Chondrocyte (in vitro differentiated cells): ENCODE measurements around the gene CCZ1. TPM values are rescaled to one million over a fixed set of nuclear protein-coding genes. Genes with fewer than 3 reads are reported as not detected.
"Not testable (repeated sequence)": the region's sequence is repeated elsewhere in the genome, so short reads cannot be mapped to it uniquely, and the experiment has no call there.

Source experiments
- DNase-seq: peaks from one replicate; pipeline ENCODE4 v3.0.0; 2021; ENCODE audit warnings: mixed read lengths, low spot score
- H3K27ac Mint-ChIP-seq: one replicate; pipeline ENCODE4 v1.8.0; 2021; ENCODE audit warnings: mild to moderate bottlenecking, moderate library complexity, mixed read lengths; ENCODE audit not compliant: unreplicated experiment
- H3K27me3 Mint-ChIP-seq: 2 replicates; pipeline ENCODE4 v1.8.0; 2021; ENCODE audit warnings: low read depth, mixed read lengths
- H3K36me3 Mint-ChIP-seq: 2 replicates; pipeline ENCODE4 v1.8.0; 2021; ENCODE audit warnings: low read depth, mixed read lengths
- H3K4me1 Mint-ChIP-seq: 2 replicates; pipeline ENCODE4 v1.8.0; 2021; ENCODE audit warnings: low read depth, mild to moderate bottlenecking, mixed read lengths
- H3K4me3 Mint-ChIP-seq: one replicate; pipeline ENCODE4 v1.8.0; 2021; ENCODE audit warnings: mild to moderate bottlenecking, moderate library complexity, mixed read lengths; ENCODE audit not compliant: unreplicated experiment
- H3K9me3 Mint-ChIP-seq: 2 replicates; pipeline ENCODE4 v1.8.0; 2021; ENCODE audit warnings: low read depth, mixed read lengths
- total RNA-seq: library from RNA; stranded (reverse); gene quantifications from 3 replicates; pipeline ENCODE4 v1.2.1, GENCODE V29; 2021
- TF ChIP-seq, protein P1 (sequence below): fragments of 200-600 bp; sonication (generic); IDR thresholded peaks from 2 replicates; pipeline ENCODE4 v1.5.0; 2021; ENCODE audit warnings: antibody characterized with exemption, mild to moderate bottlenecking, moderate library complexity

The CCZ1 gene
- total RNA-seq, 1 donor from 2014 or later, result 125 TPM

GRCh38 chr7:5867060-5867459 lies 31.5 kb upstream of the CCZ1 start:
- TF ChIP-seq, protein P1, sequence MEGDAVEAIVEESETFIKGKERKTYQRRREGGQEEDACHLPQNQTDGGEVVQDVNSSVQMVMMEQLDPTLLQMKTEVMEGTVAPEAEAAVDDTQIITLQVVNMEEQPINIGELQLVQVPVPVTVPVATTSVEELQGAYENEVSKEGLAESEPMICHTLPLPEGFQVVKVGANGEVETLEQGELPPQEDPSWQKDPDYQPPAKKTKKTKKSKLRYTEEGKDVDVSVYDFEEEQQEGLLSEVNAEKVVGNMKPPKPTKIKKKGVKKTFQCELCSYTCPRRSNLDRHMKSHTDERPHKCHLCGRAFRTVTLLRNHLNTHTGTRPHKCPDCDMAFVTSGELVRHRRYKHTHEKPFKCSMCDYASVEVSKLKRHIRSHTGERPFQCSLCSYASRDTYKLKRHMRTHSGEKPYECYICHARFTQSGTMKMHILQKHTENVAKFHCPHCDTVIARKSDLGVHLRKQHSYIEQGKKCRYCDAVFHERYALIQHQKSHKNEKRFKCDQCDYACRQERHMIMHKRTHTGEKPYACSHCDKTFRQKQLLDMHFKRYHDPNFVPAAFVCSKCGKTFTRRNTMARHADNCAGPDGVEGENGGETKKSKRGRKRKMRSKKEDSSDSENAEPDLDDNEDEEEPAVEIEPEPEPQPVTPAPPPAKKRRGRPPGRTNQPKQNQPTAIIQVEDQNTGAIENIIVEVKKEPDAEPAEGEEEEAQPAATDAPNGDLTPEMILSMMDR, result no peak
- Mint-ChIP-seq H3K36me3 (peaks cover 6% of the 10 kb centered on the region), H3K9me3 (peaks cover 4% of the 10 kb centered on the region), H3K27ac (no peak overlapping the region), H3K4me1 (no peaks in the 10 kb centered on the region), H3K27me3 (peaks cover 31% of the 10 kb centered on the region), H3K4me3 (no peak overlapping the region)
- no peak for DNase-seq

GRCh38 chr7:5868928-5869341 lies 29.6 kb upstream of the CCZ1 start:
- H3K36me3 Mint-ChIP-seq, H3K4me3 Mint-ChIP-seq, H3K4me1 Mint-ChIP-seq, DNase-seq, H3K27ac Mint-ChIP-seq, H3K9me3 Mint-ChIP-seq: not testable (repeated sequence)
- H3K27me3 Mint-ChIP-seq, result peaks cover 15% of the 10 kb centered on the region

DNA sequence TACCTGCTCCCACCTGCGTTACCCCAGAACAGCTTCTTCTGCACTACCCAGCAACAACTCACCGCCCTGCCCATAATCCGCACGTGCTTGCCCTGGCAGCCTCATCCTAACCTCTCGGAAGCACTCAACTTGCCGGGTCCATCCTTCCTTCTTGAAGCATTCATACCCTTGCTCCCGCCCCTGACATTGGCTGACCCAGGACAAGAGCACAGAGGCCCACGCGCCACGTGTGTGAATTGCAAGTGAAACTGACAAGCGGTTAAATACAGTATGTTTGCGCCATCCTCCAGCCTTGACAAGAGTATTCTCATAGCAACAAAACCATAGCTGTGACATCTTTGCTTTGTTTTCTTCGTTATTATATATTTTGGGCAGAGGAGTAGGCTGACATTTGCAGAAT lies 28.8 kb upstream of the CCZ1 start:
- H3K36me3 Mint-ChIP-seq, result peaks cover 6% of the 10 kb centered on the region
- no peak overlapping the region for H3K27ac Mint-ChIP-seq
- peaks cover 4% of the 10 kb centered on the region for H3K9me3 Mint-ChIP-seq
- TF ChIP-seq, protein P1, result no peak
- H3K4me1 Mint-ChIP-seq, result no peaks in the 10 kb centered on the region
- no peak for DNase-seq
- no peak overlapping the region for H3K4me3 Mint-ChIP-seq
- H3K27me3 Mint-ChIP-seq, result peaks cover 12% of the 10 kb centered on the region

- peaks cover 4% of the 10 kb centered on the region for H3K9me3 Mint-ChIP-seq
- DNase-seq, result no peak
- H3K27ac Mint-ChIP-seq, result no peak overlapping the region
- H3K4me3 Mint-ChIP-seq, result no peak overlapping the region
- peaks cover 6% of the 10 kb centered on the region for H3K36me3 Mint-ChIP-seq
- H3K27me3 Mint-ChIP-seq, result peaks cover 10% of the 10 kb centered on the region
- no peaks in the 10 kb centered on the region for H3K4me1 Mint-ChIP-seq
- TF ChIP-seq, protein P1, result no peak
These were observed 28.2 kb upstream of the CCZ1 start for GRCh38 chr7:5870311-5870710.

DNA sequence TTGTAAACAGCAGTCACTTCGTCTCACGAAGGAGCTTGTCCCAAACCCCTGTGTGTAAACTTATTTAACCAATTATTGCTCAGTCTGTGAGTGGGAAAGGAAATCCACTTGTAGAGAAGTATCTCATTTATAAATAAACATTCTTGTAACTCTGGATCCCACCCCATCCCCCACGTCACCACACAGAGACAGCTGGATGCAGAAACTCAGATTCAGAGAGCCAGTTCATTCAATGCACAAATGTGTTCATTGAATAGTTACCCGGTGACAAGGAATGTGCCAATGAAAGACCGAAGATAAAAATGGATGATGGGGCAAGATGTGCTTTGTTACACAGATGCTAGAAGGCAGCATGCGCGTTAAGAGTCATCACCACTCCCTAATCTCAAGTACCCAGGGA lies 26.2 kb upstream of the CCZ1 start:
- Mint-ChIP-seq H3K9me3 (peaks cover 3% of the 10 kb centered on the region), H3K4me1 (no peaks in the 10 kb centered on the region), H3K4me3 (no peak overlapping the region), H3K27me3 (peaks cover 3% of the 10 kb centered on the region), H3K36me3 (peaks cover 2% of the 10 kb centered on the region), H3K27ac (no peak overlapping the region)
- DNase-seq, result no peak
- TF ChIP-seq, protein P1, result no peak

- not testable (repeated sequence) for H3K27ac Mint-ChIP-seq, H3K27me3 Mint-ChIP-seq
These were observed 18.9 kb upstream of the CCZ1 start for GRCh38 chr7:5879591-5879990.

DNA sequence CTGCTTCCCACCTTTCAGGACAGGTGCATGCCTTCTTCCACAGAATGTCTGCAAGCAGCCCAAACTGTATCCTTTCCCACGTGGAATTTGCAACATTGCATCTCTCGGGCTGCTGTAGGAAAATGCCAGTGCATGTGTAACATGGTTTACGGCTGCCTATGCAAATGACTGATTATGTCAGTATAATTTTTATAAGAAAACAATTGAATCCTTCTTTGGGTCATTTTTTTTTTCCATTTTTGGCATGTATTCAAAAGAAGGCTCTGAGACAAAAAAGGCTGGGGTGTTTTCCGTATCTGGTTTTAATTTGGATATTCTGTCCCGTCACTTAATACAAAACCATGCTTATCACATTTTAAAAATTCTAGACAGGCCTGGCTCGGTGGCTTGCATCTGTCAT lies 18.4 kb upstream of the CCZ1 start:
- H3K36me3 Mint-ChIP-seq, H3K4me3 Mint-ChIP-seq, H3K4me1 Mint-ChIP-seq, H3K9me3 Mint-ChIP-seq, H3K27ac Mint-ChIP-seq, H3K27me3 Mint-ChIP-seq, DNase-seq: not testable (repeated sequence)

More at GRCh38 chr7:5879591-5879990, 18.9 kb upstream of the CCZ1 start:
- not testable (repeated sequence) for H3K9me3 Mint-ChIP-seq, H3K4me1 Mint-ChIP-seq, DNase-seq, H3K36me3 Mint-ChIP-seq, H3K4me3 Mint-ChIP-seq

DNA sequence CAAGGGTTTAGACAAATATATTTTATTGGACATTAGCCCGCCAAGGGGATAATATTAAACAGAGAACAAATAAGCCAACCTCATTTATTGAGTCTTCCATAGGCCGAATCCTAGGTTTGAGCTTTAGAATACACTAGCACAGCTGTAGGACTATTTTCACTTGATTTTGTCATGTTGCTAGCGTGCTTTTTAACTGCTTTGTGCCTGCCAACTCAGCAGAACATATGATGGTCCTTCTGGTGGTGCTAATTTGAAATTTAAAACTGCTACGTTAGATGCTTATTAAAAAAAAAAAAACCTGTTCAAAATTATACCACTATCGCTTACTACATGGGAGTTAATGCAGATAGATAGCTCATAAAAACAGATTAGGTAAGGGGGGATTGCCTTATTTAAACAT lies 14.1 kb upstream of the CCZ1 start:
- H3K4me3 Mint-ChIP-seq, H3K4me1 Mint-ChIP-seq, H3K27ac Mint-ChIP-seq, H3K36me3 Mint-ChIP-seq, H3K9me3 Mint-ChIP-seq, DNase-seq, H3K27me3 Mint-ChIP-seq: not testable (repeated sequence)

- not testable (repeated sequence) for H3K4me1 Mint-ChIP-seq, H3K27ac Mint-ChIP-seq, H3K36me3 Mint-ChIP-seq, H3K27me3 Mint-ChIP-seq, H3K9me3 Mint-ChIP-seq, H3K4me3 Mint-ChIP-seq, DNase-seq
These were observed 10.5 kb upstream of the CCZ1 start for GRCh38 chr7:5888021-5888420.

GRCh38 chr7:5890244-5890643 lies 8.3 kb upstream of the CCZ1 start:
- not testable (repeated sequence) for H3K27me3 Mint-ChIP-seq, H3K4me1 Mint-ChIP-seq, H3K9me3 Mint-ChIP-seq, H3K36me3 Mint-ChIP-seq, H3K4me3 Mint-ChIP-seq, DNase-seq, H3K27ac Mint-ChIP-seq
